Kidney (tissue), 22 donors: Measurements from ENCODE around the gene MAPK7. TPM values are rescaled to one million over a fixed set of nuclear protein-coding genes. Genes with fewer than 3 reads are reported as not detected.

Experiments used
- DNase-seq, 5 donors: peaks; one replicate each; pipeline ENCODE4 v3.0.0-alpha.2; 2013 to 2020
- FAIRE-seq: peaks from 2 replicates; lab custom pipeline; 2012; peaks lifted over from hg19 to GRCh38; lab: Jason Lieb, UNC
- H3K27ac ChIP-seq, 2 donors: one replicate each; pipeline ENCODE4 v1.7.0; 2013; ENCODE audit warnings: low read depth in 2 of 2, low read length in 2 of 2, inconsistent platforms in 1 of 2
- H3K27me3 ChIP-seq: one replicate; pipeline ENCODE4 v1.7.1; 2013; ENCODE audit warnings: low read length, inconsistent platforms; ENCODE audit not compliant: control insufficient read depth, insufficient read depth
- H3K36me3 ChIP-seq, 3 donors: one replicate each; pipeline versions ENCODE4 v1.7.0 to v1.7.1; 2013; ENCODE audit warnings: low read length in 3 of 3, control low read depth in 1 of 3, inconsistent platforms in 1 of 3; ENCODE audit not compliant: insufficient read depth in 3 of 3, control insufficient read depth in 2 of 3
- H3K4me1 ChIP-seq, 3 donors: one replicate each; pipeline versions ENCODE4 v1.7.0 to v1.7.1; 2013; ENCODE audit warnings: low read length in 3 of 3, inconsistent platforms in 1 of 3, low read depth in 1 of 3; ENCODE audit not compliant: control insufficient read depth in 2 of 3, insufficient read depth in 2 of 3
- H3K4me3 ChIP-seq, 3 donors: one replicate each; pipeline versions ENCODE4 v1.7.0 to v1.8.1; 2013; ENCODE audit warnings: low read length in 3 of 3, control low read depth in 1 of 3, inconsistent platforms in 1 of 3
- H3K9ac ChIP-seq, 3 donors: one replicate each; pipeline versions ENCODE4 v1.7.0 to v1.7.1; 2013; ENCODE audit warnings: low read length in 3 of 3, control low read depth in 1 of 3, inconsistent platforms in 1 of 3
- H3K9me3 ChIP-seq, 3 donors: one replicate each; pipeline versions ENCODE4 v1.7.0 to v1.7.1; 2013; ENCODE audit warnings: low read length in 3 of 3, control low read depth in 1 of 3, inconsistent platforms in 1 of 3; ENCODE audit not compliant: control insufficient read depth in 2 of 3, insufficient read depth in 1 of 3
- CTCF ChIP-seq: IDR thresholded peaks from 3 replicates; pipeline ENCODE4 v1.5.1; 2012; ENCODE audit warnings: mild to moderate bottlenecking, moderate library complexity, borderline replicate concordance; ENCODE audit not compliant: insufficient read depth; ENCODE audit errors: extremely low read depth
- intact Hi-C: fragments of 100-400 bp; cut with DNase I; formaldehyde crosslinking; loops from one replicate; pipeline ENCODE4 v1.11.1; 2022
- long read RNA-seq, 10 donors: library from polyadenylated mRNA in 1 of 10; unstranded in 1 of 10; transcript quantifications; one replicate each; pipeline ENCODE4 v2.0.0 and lab custom pipeline, GENCODE V29; 2021 to 2026
- polyA plus RNA-seq: library from polyadenylated mRNA; stranded (reverse); fragments of 350-450 nt; fragmentation: Illumina TruSeq; extraction: RNeasy Lipid Tissue Mini Kit (QIAGEN cat#74804); gene quantifications from one replicate; pipeline ENCODE4 v1.2.3, GENCODE V29; 2014; ENCODE audit warnings: low read depth, low replicate concordance; ENCODE audit not compliant: insufficient read depth
- total RNA-seq: library from RNA; stranded (reverse); fragmentation: NEBNext Ultra II Directional; extraction: Animal tissue kit (Norgen Biotek cat#: 25700); gene quantifications from one replicate; pipeline ENCODE4 v1.2.1, GENCODE V29; 2021
- donor health status: control.
- donor health status: control.
- donor health status: control.
- donor health status: control.
- donor health status: control.
- donor health status: DM: yes; HTN: yes; CAD: no.
- donor health status: Normal renal cell carcinoma (clear cell type).

Gene MAPK7
- 36.7 TPM for total RNA-seq
- polyA plus RNA-seq, result 7.1 TPM
- long read RNA-seq, donor 1, full-length matches to known transcripts, result 10 of 278 reads
- long read RNA-seq, donor 1, partial matches to known transcripts, result 268 of 278 reads
- long read RNA-seq, donor 1, other reads (novel, unspliced or antisense), result 0 of 278 reads
- long read RNA-seq, donor 2, full-length matches to known transcripts, result 5 of 5 reads
- long read RNA-seq, donor 2, partial matches to known transcripts, result 0 of 5 reads
- long read RNA-seq, donor 2, other reads (novel, unspliced or antisense), result 0 of 5 reads
- long read RNA-seq, donor 3, full-length matches to known transcripts, result 9 of 276 reads
- long read RNA-seq, donor 3, partial matches to known transcripts, result 267 of 276 reads
- long read RNA-seq, donor 3, other reads (novel, unspliced or antisense), result 0 of 276 reads
- long read RNA-seq, donor 4, full-length matches to known transcripts, result 9 of 9 reads
- long read RNA-seq, donor 4, partial matches to known transcripts, result 0 of 9 reads
- long read RNA-seq, donor 4, other reads (novel, unspliced or antisense), result 0 of 9 reads
- long read RNA-seq, donor 5, partial matches to known transcripts, result 0 of 9 reads
- long read RNA-seq, donor 5, other reads (novel, unspliced or antisense), result 9 of 9 reads
- long read RNA-seq, donor 6, full-length matches to known transcripts, result 5 of 5 reads
- long read RNA-seq, donor 6, partial matches to known transcripts, result 0 of 5 reads
- long read RNA-seq, donor 6, other reads (novel, unspliced or antisense), result 0 of 5 reads
- long read RNA-seq, donor 7, full-length matches to known transcripts, result 4 of 12 reads
- long read RNA-seq, donor 7, partial matches to known transcripts, result 0 of 12 reads
- long read RNA-seq, donor 7, other reads (novel, unspliced or antisense), result 8 of 12 reads
- long read RNA-seq, donor 8, full-length matches to known transcripts, result 9 of 9 reads
- long read RNA-seq, donor 8, partial matches to known transcripts, result 0 of 9 reads
- long read RNA-seq, donor 8, other reads (novel, unspliced or antisense), result 0 of 9 reads
- long read RNA-seq, donor 9, full-length matches to known transcripts, result 8 of 157 reads
- long read RNA-seq, donor 9, partial matches to known transcripts, result 149 of 157 reads
- long read RNA-seq, donor 9, other reads (novel, unspliced or antisense), result 0 of 157 reads
- long read RNA-seq, donor 10, full-length matches to known transcripts, result 5 of 5 reads
- long read RNA-seq, donor 10, partial matches to known transcripts, result 0 of 5 reads
- long read RNA-seq, donor 10, other reads (novel, unspliced or antisense), result 0 of 5 reads

GRCh38 chr17:19378416-19379360, at the start of gene MAPK7:
MAPK7 (plus strand) TSS chr17:19378498; CDS start chr17:19378901, 403 bp downstream.
- Histone ChIP-seq H3K27me3 (no peaks in the 10 kb centered on the region), H3K9ac (peak within 1 kb of the TSS; percentile 63 to 87 (median 76)), H3K4me1 (peaks cover 0 to 10% (median 0%) of the 10 kb centered on the region in 3 donors), H3K36me3 (peaks cover 10 to 24% (median 20%) of the 10 kb centered on the region in 3 donors), H3K4me3 (peak within 1 kb of the TSS; percentile 70 to 89 (median 77)), H3K9me3 (no peaks in the 10 kb centered on the region), H3K27ac (peak within 1 kb of the TSS; percentile 95 to 96)
- no peak for TF ChIP-seq CTCF
- DNase-seq (peak in 2 of 5 donors; percentile 76), FAIRE-seq (no peak)
- intact Hi-C loops, result no loop called here

- H3K4me1 ChIP-seq, result no peaks in the 10 kb centered on the region
- H3K9ac ChIP-seq, result no peak overlapping the region
- no peaks in the 10 kb centered on the region for H3K27me3 ChIP-seq
- DNase-seq, result peak in 1 of 5 donors; percentile 19
- no peak for FAIRE-seq
- H3K27ac ChIP-seq, result no peak overlapping the region
- H3K4me3 ChIP-seq, result no peak overlapping the region
- TF ChIP-seq CTCF, result no peak
- intact Hi-C loops, result no loop called here
- H3K36me3 ChIP-seq, result peaks cover 0 to 4% (median 0%) of the 10 kb centered on the region in 3 donors
- no peaks in the 10 kb centered on the region for H3K9me3 ChIP-seq
Observed at GRCh38 chr17:19329136-19329535, 49.2 kb upstream of the MAPK7 start.

GRCh38 chr17:19329839-19330238, 48.5 kb upstream of the MAPK7 start:
- Histone ChIP-seq H3K9me3 (no peaks in the 10 kb centered on the region), H3K4me1 (no peaks in the 10 kb centered on the region), H3K9ac (no peak overlapping the region), H3K36me3 (peaks cover 0 to 4% (median 0%) of the 10 kb centered on the region in 3 donors), H3K27me3 (no peaks in the 10 kb centered on the region), H3K4me3 (no peak overlapping the region), H3K27ac (no peak overlapping the region)
- no peak for FAIRE-seq
- TF ChIP-seq CTCF, result no peak
- DNase-seq, result no peak
- intact Hi-C loops, result no loop called here
